Suprapubic skin (tissue), 4 donors: ENCODE measurements around the gene DOK4. TPM values are rescaled to one million over a fixed set of nuclear protein-coding genes. Genes with fewer than 3 reads are reported as not detected.
"Not testable (repeated sequence)": the region's sequence is repeated elsewhere in the genome, so short reads cannot be mapped to it uniquely, and the experiment has no call there.

Experiments used
- DNase-seq, 2 donors: peaks; one replicate each; pipeline ENCODE4 v3.0.0-alpha.2; 2019; ENCODE audit warnings: low spot score in 2 of 2
- H3K27ac ChIP-seq: fragments of 200-600 bp; sonication (generic); one replicate; pipeline ENCODE4 v1.5.1; 2019
- H3K27me3 ChIP-seq: fragments of 200-600 bp; sonication (generic); one replicate; pipeline ENCODE4 v1.5.1; 2019
- H3K36me3 ChIP-seq: fragments of 200-600 bp; sonication (generic); one replicate; pipeline ENCODE4 v1.5.1; 2019
- H3K4me1 ChIP-seq: fragments of 200-600 bp; sonication (generic); one replicate; pipeline ENCODE4 v1.5.1; 2019
- H3K4me3 ChIP-seq: fragments of 200-600 bp; sonication (generic); one replicate; pipeline ENCODE4 v1.5.1; 2019; ENCODE audit warnings: mild to moderate bottlenecking
- H3K9me3 ChIP-seq: fragments of 200-600 bp; sonication (generic); one replicate; pipeline ENCODE4 v1.5.1; 2019
- CTCF ChIP-seq, 2 donors: fragments of 200-600 bp in 1 of 2; fragments of 450-650 bp in 1 of 2; sonication (generic) in 1 of 2; IDR thresholded peaks; one replicate each; pipeline ENCODE4 v1.5.1; 2016 to 2019; ENCODE audit warnings: antibody characterized with exemption in 2 of 2, mild to moderate bottlenecking in 1 of 2, moderate library complexity in 1 of 2
- EP300 ChIP-seq: sonication (generic); formaldehyde crosslinking; IDR thresholded peaks from one replicate; pipeline ENCODE4 v1.6.1; 2017; ENCODE audit warnings: antibody characterized with exemption
- POLR2A ChIP-seq, 2 donors: fragments of 450-650 bp; IDR thresholded peaks; one replicate each; pipeline ENCODE4 v1.6.1; 2017; ENCODE audit warnings: antibody characterized with exemption in 2 of 2, mild to moderate bottlenecking in 2 of 2, moderate library complexity in 2 of 2
- POLR2AphosphoS5 ChIP-seq, 3 donors: sonication (generic); formaldehyde crosslinking; IDR thresholded peaks; one replicate each; pipeline ENCODE4 v1.6.1; 2017; ENCODE audit warnings: antibody characterized with exemption in 3 of 3
- WGBS: methylation state at CpG from one replicate; pipeline ENCODE4 v1.1.5; 2018; 5-methylcytosine and 5-hydroxymethylcytosine counted together
- total RNA-seq, 4 donors: library from RNA; depleted of rRNA; stranded (reverse); fragments of >200 nt; gene quantifications; one replicate each; pipeline ENCODE4 v1.1.0, GENCODE V29; 2016

The DOK4 gene
- total RNA-seq, 4 donors from 2014 or later, result 29.8 to 66.8 (median 51.3) TPM

- Histone ChIP-seq H3K36me3 (no peaks in the 10 kb centered on the region), H3K4me1 (no peaks in the 10 kb centered on the region), H3K27me3 (no peaks in the 10 kb centered on the region), H3K4me3 (no peak overlapping the region), H3K9me3 (no peaks in the 10 kb centered on the region), H3K27ac (no peak overlapping the region)
- DNase-seq, result no peak
- TF ChIP-seq POLR2AphosphoS5 (IDR thresholded peaks at IDR 0.05) (no peak), POLR2A (IDR thresholded peaks at IDR 0.05) (no peak), CTCF (IDR thresholded peaks at IDR 0.05) (no peak), EP300 (no peak)
- WGBS, result 61% methylated on average over 5 of the region's 6 CpGs
Measured at GRCh38 chr16:57504001-57504400, 17.7 kb upstream of the DOK4 start.

- DNase-seq, result no peak
- Histone ChIP-seq H3K4me3 (no peak overlapping the region), H3K4me1 (no peaks in the 10 kb centered on the region), H3K9me3 (no peaks in the 10 kb centered on the region), H3K27me3 (no peaks in the 10 kb centered on the region), H3K36me3 (no peaks in the 10 kb centered on the region), H3K27ac (no peak overlapping the region)
- 70% methylated on average over 10 of the region's 15 CpGs for WGBS
- TF ChIP-seq EP300 (no peak), POLR2A (IDR thresholded peaks at IDR 0.05) (no peak), POLR2AphosphoS5 (IDR thresholded peaks at IDR 0.05) (no peak), CTCF (IDR thresholded peaks at IDR 0.05) (no peak)
Measured at GRCh38 chr16:57503366-57503765, 17.1 kb upstream of the DOK4 start.

GRCh38 chr16:57502048-57502775 is 15.9 kb upstream of the DOK4 start:
- Histone ChIP-seq H3K9me3 (no peaks in the 10 kb centered on the region), H3K4me3 (no peak overlapping the region), H3K27ac (no peak overlapping the region), H3K4me1 (no peaks in the 10 kb centered on the region), H3K36me3 (no peaks in the 10 kb centered on the region), H3K27me3 (no peaks in the 10 kb centered on the region)
- WGBS, result 85% methylated on average over 12 of the region's 12 CpGs
- TF ChIP-seq POLR2A (IDR thresholded peaks at IDR 0.05), result no peak
- TF ChIP-seq EP300, result no peak
- TF ChIP-seq CTCF (IDR thresholded peaks at IDR 0.05), result no peak
- no peak for TF ChIP-seq POLR2AphosphoS5 (IDR thresholded peaks at IDR 0.05)
- no peak for DNase-seq

- Histone ChIP-seq H3K9me3 (no peaks in the 10 kb centered on the region), H3K27me3 (no peaks in the 10 kb centered on the region), H3K4me3 (no peak overlapping the region), H3K4me1 (no peaks in the 10 kb centered on the region), H3K36me3 (no peaks in the 10 kb centered on the region), H3K27ac (no peak overlapping the region)
- no peak for DNase-seq
- 83% methylated on average over 7 of the region's 7 CpGs for WGBS
- TF ChIP-seq POLR2A (IDR thresholded peaks at IDR 0.05), result no peak
- TF ChIP-seq POLR2AphosphoS5 (IDR thresholded peaks at IDR 0.05), result no peak
- TF ChIP-seq EP300, result no peak
- no peak for TF ChIP-seq CTCF (IDR thresholded peaks at IDR 0.05)
Measured at GRCh38 chr16:57501492-57501891, 15.2 kb upstream of the DOK4 start.

- WGBS, result 68% methylated on average over 5 of the region's 9 CpGs
Measured at GRCh38 chr16:57500578-57501111, 14.4 kb upstream of the DOK4 start.

GRCh38 chr16:57499941-57500340 is 13.6 kb upstream of the DOK4 start:
- H3K9me3 ChIP-seq, H3K4me3 ChIP-seq, DNase-seq, H3K27me3 ChIP-seq, H3K36me3 ChIP-seq, H3K4me1 ChIP-seq, H3K27ac ChIP-seq: not testable (repeated sequence)
- 97% methylated on average over 11 of the region's 11 CpGs for WGBS

More at GRCh38 chr16:57500578-57501111, 14.4 kb upstream of the DOK4 start:
- Histone ChIP-seq H3K4me3 (no peak overlapping the region), H3K36me3 (no peaks in the 10 kb centered on the region), H3K4me1 (no peaks in the 10 kb centered on the region), H3K27ac (no peak overlapping the region), H3K9me3 (no peaks in the 10 kb centered on the region), H3K27me3 (no peaks in the 10 kb centered on the region)
- TF ChIP-seq EP300 (no peak), POLR2A (IDR thresholded peaks at IDR 0.05) (no peak)
- DNase-seq, result no peak
